Body of pancreas (tissue), 4 donors: Measurements from ENCODE around the gene LANCL2. TPM values are rescaled to one million over a fixed set of nuclear protein-coding genes. Genes with fewer than 3 reads are reported as not detected.

Experiments
- ATAC-seq: fragments of 150-250 bp; one replicate; pipeline ENCODE4 v1.9.1; 2016
- DNase-seq, 4 donors: peaks; one replicate each; pipeline ENCODE4 v3.0.0-alpha.2; 2019
- H3K27ac ChIP-seq, 4 donors: fragments of 200-600 bp; sonication (generic); 1 replicate in 3 of 4; 2 replicates in 1 of 4; pipeline versions ENCODE4 v1.5.1 to v1.6.1; 2016 to 2019; ENCODE audit warnings: mild to moderate bottlenecking in 1 of 4, mixed read lengths in 1 of 4, moderate library complexity in 1 of 4
- H3K27me3 ChIP-seq, 2 donors: fragments of 200-600 bp; sonication (generic); one replicate each; pipeline ENCODE4 v1.6.0; 2016; ENCODE audit warnings: mild to moderate bottlenecking in 1 of 2
- H3K36me3 ChIP-seq, 2 donors: fragments of 200-600 bp; sonication (generic); replicated peaks in 1 of 2; 2 replicates each; pipeline ENCODE4 v1.5.1; 2016; ENCODE audit warnings: low read depth in 2 of 2; ENCODE audit not compliant: insufficient read depth in 1 of 2
- H3K4me1 ChIP-seq: fragments of 200-600 bp; sonication (generic); one replicate; pipeline ENCODE4 v1.6.0; 2016
- H3K4me3 ChIP-seq, 2 donors: fragments of 200-600 bp; sonication (generic); 1 replicate in 1 of 2; 2 replicates in 1 of 2; pipeline ENCODE4 v1.5.1; 2016 to 2019
- H3K9me3 ChIP-seq, 3 donors: fragments of 200-600 bp; sonication (generic); 1 replicate in 2 of 3; 2 replicates in 1 of 3; pipeline ENCODE4 v1.5.1; 2016
- POLR2A ChIP-seq, 3 donors: fragments of 450-650 bp; IDR thresholded peaks; one replicate each; pipeline ENCODE4 v1.6.1; 2016; ENCODE audit warnings: antibody characterized with exemption in 3 of 3, mild to moderate bottlenecking in 2 of 3
- WGBS, 2 donors: methylation state at CpG; one replicate each; pipeline ENCODE4 v1.1.5; 2017; 5-methylcytosine and 5-hydroxymethylcytosine counted together
- intact Hi-C: fragments of 100-400 bp; cut with DNase I; formaldehyde crosslinking; loops from one replicate; pipeline ENCODE4 v1.15.1; 2023
- total RNA-seq, 2 donors: library from RNA; depleted of rRNA; stranded (reverse); fragments of >200 nt; gene quantifications; one replicate each; pipeline ENCODE4 v1.1.0, GENCODE V29; 2016
- TF ChIP-seq, protein P1 (sequence below), 7 experiments: fragments of 450-650 bp in 4 of 7; fragments of 200-600 bp in 3 of 7; sonication (generic) in 3 of 7; IDR thresholded peaks; one replicate each; pipeline ENCODE4 v1.5.1; 2016 to 2019; ENCODE audit warnings: antibody characterized with exemption in 7 of 7

Gene LANCL2
- total RNA-seq, 2 donors from 2014 or later = 4.4 to 10.9 TPM

DNA sequence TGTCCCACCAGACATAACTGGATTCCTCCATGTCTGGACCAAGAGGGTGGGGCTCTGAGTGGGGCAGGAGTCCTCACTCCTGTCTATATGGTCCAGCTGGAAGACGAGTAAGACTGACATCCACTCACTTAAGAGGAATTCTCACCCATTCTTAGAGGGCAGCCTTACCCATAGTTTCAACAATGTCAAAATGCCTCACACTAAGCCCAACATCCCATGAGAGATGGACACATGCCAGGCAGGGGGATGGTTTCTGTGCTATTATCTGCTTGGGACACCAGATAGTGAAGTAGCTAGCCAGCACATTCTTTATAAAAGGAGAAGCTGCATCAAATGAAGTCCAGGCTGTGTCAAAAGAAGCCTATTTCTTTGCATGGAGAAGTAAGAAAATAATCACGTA is 4.7 kb upstream of the LANCL2 start:
- H3K4me1 ChIP-seq = peaks cover 9% of the 10 kb centered on the region
- intact Hi-C loops = no loop called here
- no peaks in the 10 kb centered on the region for H3K27me3 ChIP-seq
- no peak for ATAC-seq
- no peaks in the 10 kb centered on the region for H3K9me3 ChIP-seq
- TF ChIP-seq, protein P1, sequence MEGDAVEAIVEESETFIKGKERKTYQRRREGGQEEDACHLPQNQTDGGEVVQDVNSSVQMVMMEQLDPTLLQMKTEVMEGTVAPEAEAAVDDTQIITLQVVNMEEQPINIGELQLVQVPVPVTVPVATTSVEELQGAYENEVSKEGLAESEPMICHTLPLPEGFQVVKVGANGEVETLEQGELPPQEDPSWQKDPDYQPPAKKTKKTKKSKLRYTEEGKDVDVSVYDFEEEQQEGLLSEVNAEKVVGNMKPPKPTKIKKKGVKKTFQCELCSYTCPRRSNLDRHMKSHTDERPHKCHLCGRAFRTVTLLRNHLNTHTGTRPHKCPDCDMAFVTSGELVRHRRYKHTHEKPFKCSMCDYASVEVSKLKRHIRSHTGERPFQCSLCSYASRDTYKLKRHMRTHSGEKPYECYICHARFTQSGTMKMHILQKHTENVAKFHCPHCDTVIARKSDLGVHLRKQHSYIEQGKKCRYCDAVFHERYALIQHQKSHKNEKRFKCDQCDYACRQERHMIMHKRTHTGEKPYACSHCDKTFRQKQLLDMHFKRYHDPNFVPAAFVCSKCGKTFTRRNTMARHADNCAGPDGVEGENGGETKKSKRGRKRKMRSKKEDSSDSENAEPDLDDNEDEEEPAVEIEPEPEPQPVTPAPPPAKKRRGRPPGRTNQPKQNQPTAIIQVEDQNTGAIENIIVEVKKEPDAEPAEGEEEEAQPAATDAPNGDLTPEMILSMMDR (IDR thresholded peaks at IDR 0.05) = no peak
- TF ChIP-seq POLR2A (IDR thresholded peaks at IDR 0.05) = no peak
- no peak overlapping the region for H3K4me3 ChIP-seq
- H3K27ac ChIP-seq = no peak overlapping the region
- 34 to 60% methylated on average over 2 of the region's 2 CpGs for WGBS, 2 donors
- no peaks in the 10 kb centered on the region for H3K36me3 ChIP-seq
- DNase-seq = no peak

DNA sequence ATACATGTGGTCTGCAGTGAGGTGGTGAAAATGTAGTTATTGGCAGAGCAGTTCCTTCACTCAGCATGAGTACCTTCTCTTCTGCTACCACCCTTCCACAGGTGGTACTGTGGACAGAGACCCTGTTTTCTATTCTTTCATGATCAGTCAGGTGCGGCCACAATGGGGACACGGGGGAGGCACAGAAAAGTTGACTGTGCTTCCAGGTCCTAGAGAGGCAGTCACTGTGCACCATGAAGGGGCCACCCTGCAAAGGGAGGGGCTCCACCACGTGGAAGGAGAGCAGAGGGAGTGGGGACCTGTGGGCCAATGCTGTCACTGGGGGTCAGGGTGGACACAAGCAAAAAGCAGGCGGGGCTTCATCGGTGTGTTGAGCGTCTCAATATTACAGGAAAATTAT is 3.6 kb upstream of the LANCL2 start:
- peaks cover 9% of the 10 kb centered on the region for H3K4me1 ChIP-seq
- intact Hi-C loops = no loop called here
- ATAC-seq = no peak
- H3K36me3 ChIP-seq = no peaks in the 10 kb centered on the region
- no peak overlapping the region for H3K4me3 ChIP-seq
- WGBS, 2 donors = 53 to 54% methylated on average over 6 of the region's 6 CpGs
- H3K9me3 ChIP-seq = no peaks in the 10 kb centered on the region
- no peak for TF ChIP-seq POLR2A (IDR thresholded peaks at IDR 0.05)
- TF ChIP-seq, protein P1 (IDR thresholded peaks at IDR 0.05) = no peak
- H3K27ac ChIP-seq = no peak overlapping the region
- DNase-seq = no peak
- no peaks in the 10 kb centered on the region for H3K27me3 ChIP-seq

- Histone ChIP-seq H3K9me3 (no peaks in the 10 kb centered on the region), H3K27ac (no peak overlapping the region), H3K36me3 (no peaks in the 10 kb centered on the region), H3K4me3 (no peak overlapping the region), H3K4me1 (peaks cover 22% of the 10 kb centered on the region), H3K27me3 (no peaks in the 10 kb centered on the region)
- DNase-seq (no peak), ATAC-seq (no peak)
- no peak for TF ChIP-seq POLR2A (IDR thresholded peaks at IDR 0.05)
- TF ChIP-seq, protein P1 (IDR thresholded peaks at IDR 0.05) = no peak
- intact Hi-C loops = no loop called here
- WGBS, 2 donors = 78 to 85% methylated on average over 13 to 19 of the region's 20 CpGs
Observed at GRCh38 chr7:55362927-55363326, 2.2 kb upstream of the LANCL2 start.

GRCh38 chr7:55363386-55364170 is 1.6 kb upstream of the LANCL2 start:
- Histone ChIP-seq H3K27me3 (no peaks in the 10 kb centered on the region), H3K4me1 (peaks cover 23% of the 10 kb centered on the region), H3K36me3 (no peaks in the 10 kb centered on the region), H3K4me3 (no peak overlapping the region), H3K9me3 (no peaks in the 10 kb centered on the region), H3K27ac (no peak overlapping the region)
- ATAC-seq (no peak), DNase-seq (no peak)
- WGBS, 2 donors = 81 to 90% methylated on average over 10 to 25 of the region's 25 CpGs
- intact Hi-C loops = no loop called here
- no peak for TF ChIP-seq POLR2A (IDR thresholded peaks at IDR 0.05)
- TF ChIP-seq, protein P1 (IDR thresholded peaks at IDR 0.05) = no peak
